SK-N-SH (cell line): ENCODE results near the gene WWTR1.

Experiments used
- CHD2 ChIP-seq: fragments of 150-350 bp; IDR thresholded peaks from 2 replicates; pipeline ENCODE4 v1.6.1; 2018; ENCODE audit warnings: low read length; ENCODE audit not compliant: partially characterized antibody
- CTCF ChIP-seq: fragments of 200-600 bp; sonication (generic); IDR thresholded peaks from 2 replicates; pipeline ENCODE4 v1.6.1; 2017; ENCODE audit warnings: antibody characterized with exemption, mild to moderate bottlenecking, moderate library complexity
- FOXM1 ChIP-seq: IDR thresholded peaks from 2 replicates; pipeline ENCODE4 v1.4.0; 2012; ENCODE audit warnings: low read depth, mild to moderate bottlenecking
- PBX3 ChIP-seq: IDR thresholded peaks from 2 replicates; pipeline ENCODE4; 2012
- REST ChIP-seq: IDR thresholded peaks from 2 replicates; pipeline ENCODE4 v1.6.1; 2012; ENCODE audit warnings: mild to moderate bottlenecking, low read depth, low read length, moderate library complexity
- USF2 ChIP-seq: fragments of 150-350 bp; IDR thresholded peaks from 2 replicates; pipeline ENCODE4 v1.6.1; 2017; ENCODE audit warnings: antibody characterized with exemption, low read length, low read depth, borderline replicate concordance

- TF ChIP-seq CHD2, result no peak
- no peak for TF ChIP-seq REST
- no peak for TF ChIP-seq PBX3
- TF ChIP-seq FOXM1, result no peak
- TF ChIP-seq CTCF, result peak; percentile 93
- TF ChIP-seq USF2, result no peak
Observed at GRCh38 chr3:149480326-149481017, 177.4 kb downstream of the WWTR1 start.
